OCI-LY3 (cell line): ENCODE data around the gene PTPRT.

Source experiments
- H2AFZ ChIP-seq: fragments of 200-600, 300-600 bp; shearing (Covaris generic); 2 replicates; pipeline ENCODE4 v1.6.0; 2014; ENCODE audit warnings: antibody characterized with exemption, low read depth, low read length
- H3K27ac ChIP-seq: fragments of 200-600, 300-600 bp; sonication (generic); 2 replicates; pipeline ENCODE4 v1.5.1; 2014; ENCODE audit warnings: mild to moderate bottlenecking, low read length, moderate library complexity, mixed read lengths
- H3K27me3 ChIP-seq: fragments of 200-600, 300-600 bp; sonication (generic); 2 replicates; pipeline ENCODE4 v1.6.1; 2014; ENCODE audit warnings: low read depth, low read length, mixed read lengths
- H3K36me3 ChIP-seq: fragments of 200-600, 300-600 bp; sonication (generic); replicated peaks from 2 replicates; pipeline ENCODE3; 2014; ENCODE audit warnings: low read depth, low read length, mixed read lengths
- H3K4me1 ChIP-seq: fragments of 300-600, 200-600 bp; sonication (generic); 2 replicates; pipeline ENCODE4 v1.6.1; 2014; ENCODE audit warnings: low read length, mixed read lengths
- H3K4me2 ChIP-seq: fragments of 200-600, 300-600 bp; sonication (generic); 2 replicates; pipeline ENCODE4 v1.6.1; 2014; ENCODE audit warnings: low read length, mixed read lengths
- H3K4me3 ChIP-seq: fragments of 300-600, 200-600 bp; sonication (generic); 2 replicates; pipeline ENCODE4 v1.5.1; 2014; ENCODE audit warnings: antibody characterized with exemption, mild to moderate bottlenecking, low read length, moderate library complexity
- H3K79me2 ChIP-seq: fragments of 300-600, 200-600 bp; shearing (Covaris generic); 2 replicates; pipeline ENCODE4 v1.6.1; 2014; ENCODE audit warnings: mild to moderate bottlenecking, low read length, mixed read lengths
- H3K9ac ChIP-seq: fragments of 300-600, 200-600 bp; shearing (Covaris generic); 2 replicates; pipeline ENCODE4 v1.6.0; 2014; ENCODE audit warnings: mild to moderate bottlenecking, low read length, moderate library complexity
- H3K9me3 ChIP-seq: fragments of 200-600, 300-600 bp; shearing (Covaris generic); 2 replicates; pipeline ENCODE4 v1.6.1; 2014; ENCODE audit warnings: low read length, mixed read lengths; ENCODE audit not compliant: insufficient read depth
- H4K20me1 ChIP-seq: fragments of 200-600, 300-600 bp; sonication (generic); 2 replicates; pipeline ENCODE4 v1.6.1; 2016; ENCODE audit warnings: low read length, mixed read lengths; ENCODE audit not compliant: insufficient read depth
- CTCF ChIP-seq: fragments of 200-600, 300-600 bp; sonication (generic); IDR thresholded peaks from 2 replicates; pipeline ENCODE4 v1.5.1; 2014; ENCODE audit warnings: antibody characterized with exemption, low read length, low read depth
- EZH2phosphoT487 ChIP-seq: fragments of 200-600 bp; shearing (Covaris generic); IDR thresholded peaks from 2 replicates; pipeline ENCODE4 v1.6.1; 2018; ENCODE audit warnings: antibody characterized with exemption, mixed run types, low read depth

PTPRT gene

GRCh38 chr20:42474646-42475045 is 715.1 kb downstream of the PTPRT start:
- H3K4me2 ChIP-seq = no peak overlapping the region
- H3K9me3 ChIP-seq = no peaks in the 10 kb centered on the region
- no peak overlapping the region for H3K4me3 ChIP-seq
- no peak overlapping the region for H2AFZ ChIP-seq
- H3K27ac ChIP-seq = no peak overlapping the region
- no peak for TF ChIP-seq CTCF
- no peak for TF ChIP-seq EZH2phosphoT487
- no peaks in the 10 kb centered on the region for H3K36me3 ChIP-seq
- H3K27me3 ChIP-seq = peaks cover 20% of the 10 kb centered on the region
- no peak overlapping the region for H3K9ac ChIP-seq
- H3K79me2 ChIP-seq = no peaks in the 10 kb centered on the region
- H4K20me1 ChIP-seq = no peaks in the 10 kb centered on the region
- H3K4me1 ChIP-seq = no peaks in the 10 kb centered on the region

- H3K27ac ChIP-seq = no peak overlapping the region
- no peaks in the 10 kb centered on the region for H3K36me3 ChIP-seq
- H3K9ac ChIP-seq = no peak overlapping the region
- H3K4me1 ChIP-seq = no peaks in the 10 kb centered on the region
- no peak overlapping the region for H2AFZ ChIP-seq
- no peak for TF ChIP-seq CTCF
- no peak for TF ChIP-seq EZH2phosphoT487
- no peaks in the 10 kb centered on the region for H3K79me2 ChIP-seq
- no peak overlapping the region for H3K4me3 ChIP-seq
- no peaks in the 10 kb centered on the region; the same call in 1 of the 2 replicates for H3K9me3 ChIP-seq
- H3K27me3 ChIP-seq = peaks cover 20% of the 10 kb centered on the region
- no peak overlapping the region for H3K4me2 ChIP-seq
- no peaks in the 10 kb centered on the region for H4K20me1 ChIP-seq
These were observed 717.5 kb downstream of the PTPRT start for GRCh38 chr20:42472198-42472597.

- no peak overlapping the region for H2AFZ ChIP-seq
- no peaks in the 10 kb centered on the region for H3K36me3 ChIP-seq
- H4K20me1 ChIP-seq = no peaks in the 10 kb centered on the region
- H3K9me3 ChIP-seq = no peaks in the 10 kb centered on the region
- no peak overlapping the region for H3K9ac ChIP-seq
- H3K4me1 ChIP-seq = peaks cover 12% of the 10 kb centered on the region
- peak overlapping the region; percentile 3 for H3K4me2 ChIP-seq
- TF ChIP-seq CTCF = no peak
- no peak for TF ChIP-seq EZH2phosphoT487
- H3K4me3 ChIP-seq = no peak overlapping the region
- H3K27me3 ChIP-seq = peaks cover 33% of the 10 kb centered on the region
- H3K79me2 ChIP-seq = no peaks in the 10 kb centered on the region
- no peak overlapping the region for H3K27ac ChIP-seq
These were observed 727.6 kb downstream of the PTPRT start for GRCh38 chr20:42461965-42462593.

- TF ChIP-seq CTCF (no peak), EZH2phosphoT487 (no peak)
- Histone ChIP-seq H3K79me2 (no peaks in the 10 kb centered on the region), H3K36me3 (no peaks in the 10 kb centered on the region), H2AFZ (no peak overlapping the region), H3K4me3 (no peak overlapping the region), H3K4me2 (peak overlapping the region; percentile 3; the same call in 1 of the 2 replicates), H3K4me1 (peaks cover 12% of the 10 kb centered on the region), H3K9me3 (no peaks in the 10 kb centered on the region), H3K27me3 (peaks cover 27% of the 10 kb centered on the region), H3K9ac (no peak overlapping the region), H4K20me1 (no peaks in the 10 kb centered on the region), H3K27ac (no peak overlapping the region)
These were observed 728.4 kb downstream of the PTPRT start for GRCh38 chr20:42461291-42461690.
